ENCODE measurements around the gene EPHB1.

GRCh38 chr3:134846911-134847317 lies 51.9 kb downstream of the EPHB1 start:
- TF ChIP-seq, protein P1, sequence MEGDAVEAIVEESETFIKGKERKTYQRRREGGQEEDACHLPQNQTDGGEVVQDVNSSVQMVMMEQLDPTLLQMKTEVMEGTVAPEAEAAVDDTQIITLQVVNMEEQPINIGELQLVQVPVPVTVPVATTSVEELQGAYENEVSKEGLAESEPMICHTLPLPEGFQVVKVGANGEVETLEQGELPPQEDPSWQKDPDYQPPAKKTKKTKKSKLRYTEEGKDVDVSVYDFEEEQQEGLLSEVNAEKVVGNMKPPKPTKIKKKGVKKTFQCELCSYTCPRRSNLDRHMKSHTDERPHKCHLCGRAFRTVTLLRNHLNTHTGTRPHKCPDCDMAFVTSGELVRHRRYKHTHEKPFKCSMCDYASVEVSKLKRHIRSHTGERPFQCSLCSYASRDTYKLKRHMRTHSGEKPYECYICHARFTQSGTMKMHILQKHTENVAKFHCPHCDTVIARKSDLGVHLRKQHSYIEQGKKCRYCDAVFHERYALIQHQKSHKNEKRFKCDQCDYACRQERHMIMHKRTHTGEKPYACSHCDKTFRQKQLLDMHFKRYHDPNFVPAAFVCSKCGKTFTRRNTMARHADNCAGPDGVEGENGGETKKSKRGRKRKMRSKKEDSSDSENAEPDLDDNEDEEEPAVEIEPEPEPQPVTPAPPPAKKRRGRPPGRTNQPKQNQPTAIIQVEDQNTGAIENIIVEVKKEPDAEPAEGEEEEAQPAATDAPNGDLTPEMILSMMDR (IDR thresholded peaks at IDR 0.05; ENCODE audit: extremely low read depth in 1 of 2, insufficient read depth in 1 of 2, low read depth in 1 of 2, low read length in 2 of 2): no peak
- TF ChIP-seq JUN (IDR thresholded peaks at IDR 0.05; ENCODE audit: borderline replicate concordance, insufficient read depth, insufficient read length, low read depth) (peak; percentile 87), MAX (IDR thresholded peaks at IDR 0.05; ENCODE audit: insufficient read depth, insufficient read length) (no peak), POLR2AphosphoS5 (IDR thresholded peaks at IDR 0.05; ENCODE audit: insufficient read depth, low read depth, low read length) (peak; percentile 74), POLR2A (IDR thresholded peaks at IDR 0.05; ENCODE audit: low read depth, low read length) (no peak)
